COLO668 (cell line): ENCODE results near the gene KLHL10.

Experiments
- DNase-seq: peaks from one replicate; lab custom pipeline; 2025; ENCODE audit not compliant: unreplicated experiment; lab: John Stamatoyannopoulos, UW

The KLHL10 gene

GRCh38 chr17:41892021-41892376, 54.4 kb downstream of the KLHL10 start:
- DNase-seq = no peak

DNA sequence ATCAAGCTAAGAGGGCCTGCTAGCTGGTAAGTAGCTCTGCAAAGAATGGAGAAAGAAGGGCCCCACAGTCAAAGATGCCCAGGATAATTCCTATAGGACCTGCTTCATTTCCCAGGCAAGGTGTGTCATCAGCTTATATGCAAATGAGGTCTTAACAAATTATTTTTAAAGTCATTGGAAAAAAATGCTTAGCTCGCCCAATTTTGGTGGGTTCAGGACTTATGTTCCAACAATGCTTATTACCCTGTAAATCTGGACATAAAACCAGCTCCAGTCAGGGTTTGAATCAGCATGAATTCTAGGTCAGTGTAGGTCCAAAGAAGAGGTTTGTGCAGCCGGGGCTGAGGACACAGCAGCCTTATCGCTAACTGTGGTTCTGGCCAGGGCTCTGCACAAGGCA, 55.8 kb downstream of the KLHL10 start:
- no peak for DNase-seq

- no peak for DNase-seq
Observed at GRCh38 chr17:41894791-41895331, 57.2 kb downstream of the KLHL10 start.

- DNase-seq = no peak
Observed at GRCh38 chr17:41895617-41896016, 58.0 kb downstream of the KLHL10 start.

DNA sequence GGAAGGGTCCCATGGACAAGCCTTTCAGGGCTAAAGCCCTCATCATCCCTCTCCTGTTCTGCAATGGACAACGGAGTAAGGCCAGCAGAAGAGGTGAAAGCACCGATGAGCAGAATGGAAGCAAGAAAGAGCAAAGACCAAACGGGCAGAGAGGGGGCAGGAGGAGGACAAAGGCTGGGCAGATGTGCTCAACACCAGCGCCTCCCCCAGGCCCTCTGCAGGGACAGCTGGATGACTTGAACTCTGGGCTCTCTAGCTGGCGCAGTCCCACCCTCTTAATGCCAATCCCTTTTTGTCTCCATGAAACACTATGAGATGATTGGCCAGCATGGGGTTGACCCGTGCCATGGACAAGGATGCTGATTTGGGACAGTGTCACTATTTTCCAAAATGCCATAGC, 59.1 kb downstream of the KLHL10 start:
- no peak for DNase-seq
